ENCODE measurements around the gene CNTNAP2. TPM values are rescaled to one million over a fixed set of nuclear protein-coding genes. Genes with fewer than 3 reads are reported as not detected.

CNTNAP2 gene
- total RNA-seq, 2 donors from 2014 or later, result 4.4 to 8.5 TPM

- Histone ChIP-seq H3K9ac (ENCODE audit: low read depth in 2 of 2, low read length in 2 of 2) (no peak overlapping the region), H3K4me1 (no peaks in the 10 kb centered on the region), H3K27ac (no peak overlapping the region), H3K4me3 (no peak overlapping the region), H3K27me3 (no peaks in the 10 kb centered on the region), H3K36me3 (no peaks in the 10 kb centered on the region), H3K9me3 (peaks cover 3% of the 10 kb centered on the region)
- DNase-seq, result no peak
- no peak for TF ChIP-seq CTCF (IDR thresholded peaks at IDR 0.05)
- intact Hi-C loops (cut with DNase I), result no loop called here
These were observed 503.0 kb downstream of the CNTNAP2 start for GRCh38 chr7:146619641-146620040.

DNA sequence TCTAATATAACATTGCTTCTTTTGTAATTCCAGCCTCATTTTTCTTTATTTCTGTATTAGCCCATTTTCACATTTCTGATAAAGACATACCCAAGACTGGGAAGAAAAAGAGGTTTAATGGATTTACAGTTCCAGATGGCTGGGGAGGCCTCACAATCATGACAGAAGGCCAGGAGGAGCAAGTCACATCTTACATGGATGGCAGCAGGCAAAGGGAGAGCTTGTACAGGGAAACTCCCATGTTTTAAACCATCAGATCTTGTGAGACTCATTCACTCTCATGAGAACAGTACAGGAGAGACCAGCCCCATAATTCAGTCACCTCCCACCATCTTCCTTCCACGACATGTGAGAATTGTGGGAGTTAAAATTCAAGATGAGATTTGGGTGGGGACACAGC lies 510.3 kb downstream of the CNTNAP2 start:
- no peak for TF ChIP-seq CTCF (IDR thresholded peaks at IDR 0.05)
- intact Hi-C loops (cut with DNase I), result no loop called here
- Histone ChIP-seq H3K9ac (ENCODE audit: low read depth in 2 of 2, low read length in 2 of 2) (no peak overlapping the region), H3K36me3 (no peaks in the 10 kb centered on the region), H3K27ac (no peak overlapping the region), H3K4me3 (no peak overlapping the region), H3K9me3 (no peaks in the 10 kb centered on the region), H3K27me3 (no peaks in the 10 kb centered on the region), H3K4me1 (no peaks in the 10 kb centered on the region)
- DNase-seq, result no peak

DNA sequence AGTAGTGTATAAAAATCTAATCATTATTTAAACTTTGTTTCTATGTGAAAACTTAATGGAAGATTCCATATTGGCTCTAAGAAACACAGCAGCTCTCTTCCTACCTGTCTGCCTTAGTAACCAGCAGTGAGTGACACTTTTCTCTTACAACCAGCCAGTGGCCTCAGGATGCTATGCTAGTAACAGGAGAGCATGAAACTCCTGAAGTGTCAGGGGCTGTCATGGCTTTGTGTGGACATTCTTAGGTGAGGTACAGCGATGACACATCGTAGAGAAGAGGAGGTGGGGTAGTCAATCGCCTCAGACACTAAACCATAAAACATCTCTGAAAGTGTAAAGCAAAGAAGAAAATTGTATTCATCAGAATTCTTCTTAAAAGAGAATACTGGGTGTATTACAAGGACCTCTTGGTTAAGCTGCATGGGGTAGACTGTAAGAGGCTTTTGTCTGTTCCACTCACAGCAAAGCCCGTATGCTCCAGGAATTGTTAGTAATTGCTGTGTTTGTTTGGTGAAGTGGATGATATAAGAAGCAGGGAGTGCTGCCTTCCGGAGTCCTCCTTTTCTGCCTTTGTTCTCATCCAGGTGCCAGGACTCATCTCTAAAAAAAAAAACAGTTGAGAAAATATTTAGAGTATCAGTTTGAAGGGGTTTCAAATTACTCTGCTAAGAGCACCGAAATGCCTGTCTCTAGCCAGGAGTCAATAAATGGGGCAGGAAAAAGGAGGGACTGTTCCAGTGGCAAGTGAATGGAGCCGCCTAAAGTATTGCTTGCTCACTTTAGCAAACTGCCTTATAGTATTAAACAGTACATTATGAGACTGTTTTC lies 518.8 kb downstream of the CNTNAP2 start:
- Histone ChIP-seq H3K27me3 (no peaks in the 10 kb centered on the region), H3K27ac (no peak overlapping the region), H3K4me3 (no peak overlapping the region), H3K4me1 (no peaks in the 10 kb centered on the region), H3K9me3 (no peaks in the 10 kb centered on the region), H3K36me3 (no peaks in the 10 kb centered on the region), H3K9ac (ENCODE audit: low read depth in 2 of 2, low read length in 2 of 2) (no peak overlapping the region)
- TF ChIP-seq CTCF (IDR thresholded peaks at IDR 0.05), result no peak
- intact Hi-C loops (cut with DNase I), result no loop called here
- DNase-seq, result no peak

DNA sequence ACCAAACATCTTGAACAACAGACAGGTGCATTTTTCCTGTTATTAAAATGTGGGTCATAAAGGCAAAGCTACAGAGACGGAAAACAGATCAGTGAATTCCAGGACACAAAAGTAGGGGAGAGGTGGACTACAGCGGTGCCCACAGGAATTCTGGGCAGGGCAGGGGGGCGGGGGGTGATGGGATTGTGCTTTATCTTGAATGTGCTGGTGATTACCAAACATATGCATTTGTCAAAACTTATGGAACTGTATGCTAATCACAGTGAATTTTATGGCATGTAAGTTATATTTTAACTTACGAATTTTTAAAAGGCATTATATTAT lies 519.4 kb downstream of the CNTNAP2 start:
- no peak overlapping the region for H3K9ac ChIP-seq (ENCODE audit: low read depth in 2 of 2, low read length in 2 of 2)
- intact Hi-C loops (cut with DNase I), result no loop called here
- H3K9me3 ChIP-seq, result no peaks in the 10 kb centered on the region
- H3K36me3 ChIP-seq, result no peaks in the 10 kb centered on the region
- TF ChIP-seq CTCF (IDR thresholded peaks at IDR 0.05), result no peak
- no peak for DNase-seq
- H3K4me3 ChIP-seq, result no peak overlapping the region
- no peaks in the 10 kb centered on the region for H3K27me3 ChIP-seq
- no peaks in the 10 kb centered on the region for H3K4me1 ChIP-seq
- no peak overlapping the region for H3K27ac ChIP-seq

- Histone ChIP-seq H3K9me3 (no peaks in the 10 kb centered on the region), H3K4me1 (no peaks in the 10 kb centered on the region), H3K4me3 (no peak overlapping the region), H3K27me3 (no peaks in the 10 kb centered on the region), H3K9ac (ENCODE audit: low read depth in 2 of 2, low read length in 2 of 2) (no peak overlapping the region), H3K36me3 (no peaks in the 10 kb centered on the region), H3K27ac (no peak overlapping the region)
- intact Hi-C loops (cut with DNase I), result no loop called here
- TF ChIP-seq CTCF (IDR thresholded peaks at IDR 0.05), result no peak
- DNase-seq, result no peak
These were observed 520.0 kb downstream of the CNTNAP2 start for GRCh38 chr7:146636581-146636980.
